Hematopoietic multipotent progenitor cell treated with erythropoietin and hydrocortisone succinate and interleukin-3 and kit ligand, for 4 days (in vitro differentiated cells): ENCODE measurements around the gene EPHX1.
A peak's percentile ranks its signal among the peaks of the same experiment; 100 is the strongest.
"Not testable (repeated sequence)": the region's sequence is repeated elsewhere in the genome, so short reads cannot be mapped to it uniquely, and the experiment has no call there.

Experiments used
- DNase-seq: peaks from one replicate; pipeline ENCODE4 v3.0.0-alpha.2; 2015

EPHX1 gene

GRCh38 chr1:225809842-225810578, at the start of gene EPHX1:
EPHX1 (plus strand) TSS chr1:225810124; CDS start chr1:225828730, 18,606 bp downstream.
- peak; percentile 93 for DNase-seq

GRCh38 chr1:225760531-225760930, 49.4 kb upstream of the EPHX1 start:
- no peak for DNase-seq

DNA sequence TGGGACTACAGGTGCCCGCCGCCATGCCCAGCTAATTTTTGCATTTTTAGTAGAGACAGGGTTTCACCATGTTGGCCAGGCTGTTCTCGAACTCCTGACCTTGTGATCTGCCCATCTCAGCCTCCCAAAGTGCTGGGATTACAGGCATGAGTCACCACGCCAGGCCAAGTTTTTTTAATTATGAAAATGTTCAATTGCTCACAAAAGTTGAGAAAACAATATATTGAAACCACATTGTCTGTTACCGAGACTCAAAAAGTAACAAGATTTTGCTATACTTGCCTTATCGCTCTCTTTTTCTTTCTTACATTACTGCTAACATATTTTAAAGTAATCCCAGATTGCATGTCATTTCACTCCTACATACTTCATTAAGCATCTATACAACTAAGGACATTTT, 48.5 kb upstream of the EPHX1 start:
- DNase-seq = not testable (repeated sequence)

GRCh38 chr1:225762002-225762441, 47.9 kb upstream of the EPHX1 start:
- DNase-seq = no peak

- no peak for DNase-seq
Observed at GRCh38 chr1:225762444-225762843, 47.5 kb upstream of the EPHX1 start.

GRCh38 chr1:225763716-225764548, 46.0 kb upstream of the EPHX1 start:
- DNase-seq = no peak

DNA sequence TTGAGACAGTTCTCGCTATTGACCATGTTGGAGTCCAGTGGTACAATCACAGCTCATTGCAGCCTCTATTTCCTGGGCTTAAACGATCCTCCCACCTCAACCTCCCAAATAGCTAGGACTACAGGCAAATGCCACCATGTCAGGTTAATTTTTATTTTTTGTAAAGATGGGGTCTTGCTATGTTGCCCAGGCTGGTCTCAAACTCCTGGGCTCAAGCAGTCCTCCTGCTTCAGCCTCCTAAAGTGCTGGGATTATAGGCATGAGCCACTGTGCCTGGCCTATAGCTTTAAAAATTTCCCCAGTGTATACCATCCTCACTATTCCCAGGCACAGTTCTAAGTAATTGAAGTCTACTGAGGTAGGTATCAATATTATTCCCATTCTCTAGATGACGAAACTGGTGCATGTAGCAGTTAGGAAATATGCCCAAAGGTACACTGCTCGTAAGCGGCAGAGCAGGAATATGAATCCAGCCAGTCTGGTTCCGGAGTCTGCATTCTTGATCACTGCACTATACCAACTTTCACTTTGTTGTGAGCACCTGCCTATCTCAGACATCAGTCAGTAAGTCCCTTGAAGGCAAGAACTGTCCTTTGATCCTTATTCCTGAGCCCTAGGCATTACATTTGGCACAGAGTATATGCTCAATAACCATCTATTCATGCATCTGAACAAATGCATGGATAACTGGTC, 43.8 kb upstream of the EPHX1 start:
- no peak for DNase-seq

DNA sequence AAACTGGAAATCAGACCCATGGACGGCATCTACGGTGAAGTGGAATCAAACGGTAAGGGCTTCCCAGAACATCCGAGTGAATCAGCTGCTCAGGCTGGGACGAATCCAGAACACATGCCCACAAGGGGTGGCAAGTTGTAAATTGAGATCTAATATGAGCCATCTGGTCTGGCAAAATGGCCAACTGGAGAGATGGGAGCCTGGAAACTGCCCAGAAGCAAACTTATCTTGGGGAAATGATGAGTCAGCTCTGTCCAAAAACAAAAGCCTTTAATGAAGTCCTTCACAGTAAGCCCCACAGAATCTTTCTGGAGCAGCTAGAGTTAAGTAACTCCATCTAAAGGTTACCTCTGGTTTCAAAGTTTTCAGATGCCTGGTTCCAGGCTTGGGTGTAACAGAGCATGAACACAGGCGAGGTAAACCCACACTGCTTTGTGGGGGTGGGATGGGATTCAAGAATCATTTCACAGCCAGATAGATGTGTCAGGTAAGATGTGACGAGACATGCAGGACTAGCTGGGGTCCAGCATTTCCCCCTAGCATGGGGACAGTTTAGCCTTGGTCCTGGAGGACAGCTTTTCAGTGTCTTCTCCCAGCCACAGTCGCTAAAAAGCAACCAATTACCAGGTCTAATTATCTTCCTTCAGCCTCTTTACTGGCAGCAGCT, 42.8 kb upstream of the EPHX1 start:
- peak; percentile 41 for DNase-seq

- DNase-seq = no peak
Observed at GRCh38 chr1:225767634-225768540, 42.0 kb upstream of the EPHX1 start.

- no peak for DNase-seq
Observed at GRCh38 chr1:225768662-225769426, 41.1 kb upstream of the EPHX1 start.

- DNase-seq = no peak
Observed at GRCh38 chr1:225769687-225770086, 40.2 kb upstream of the EPHX1 start.

- no peak for DNase-seq
Observed at GRCh38 chr1:225770561-225771248, 39.2 kb upstream of the EPHX1 start.

DNA sequence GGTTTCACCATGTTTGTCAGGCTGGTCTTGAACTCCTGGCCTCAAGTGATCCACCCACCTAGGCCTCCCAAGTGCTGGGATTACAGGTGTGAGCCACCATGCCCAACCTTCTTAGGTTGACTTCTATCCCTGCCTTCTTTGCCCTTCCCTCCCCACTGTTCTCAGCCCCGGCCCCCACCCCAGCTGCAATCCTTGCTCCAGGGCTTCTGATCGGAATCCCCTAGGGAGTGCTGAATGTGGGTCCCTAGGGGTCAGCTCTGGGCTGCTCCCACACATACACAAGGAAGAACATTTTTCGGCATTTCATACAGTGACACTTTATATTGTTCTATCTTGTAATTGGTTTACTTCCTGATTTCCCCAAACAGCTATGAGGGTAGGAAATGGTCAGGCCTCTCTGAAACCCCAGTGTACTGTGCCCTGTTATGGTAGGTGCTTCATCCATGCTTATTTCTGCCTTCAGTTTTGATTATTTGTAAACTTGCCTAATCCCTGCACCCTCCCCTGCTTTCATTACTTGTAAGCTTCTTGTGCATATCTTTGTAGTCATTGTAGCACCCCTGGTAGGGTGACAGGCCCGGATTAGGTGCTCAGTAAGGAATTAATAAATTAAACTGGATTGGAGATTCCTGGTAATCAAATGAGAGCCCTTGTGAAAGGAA, 38.1 kb upstream of the EPHX1 start:
- no peak for DNase-seq

- DNase-seq = peak; percentile 92
Observed at GRCh38 chr1:225772323-225772768, 37.6 kb upstream of the EPHX1 start.

DNA sequence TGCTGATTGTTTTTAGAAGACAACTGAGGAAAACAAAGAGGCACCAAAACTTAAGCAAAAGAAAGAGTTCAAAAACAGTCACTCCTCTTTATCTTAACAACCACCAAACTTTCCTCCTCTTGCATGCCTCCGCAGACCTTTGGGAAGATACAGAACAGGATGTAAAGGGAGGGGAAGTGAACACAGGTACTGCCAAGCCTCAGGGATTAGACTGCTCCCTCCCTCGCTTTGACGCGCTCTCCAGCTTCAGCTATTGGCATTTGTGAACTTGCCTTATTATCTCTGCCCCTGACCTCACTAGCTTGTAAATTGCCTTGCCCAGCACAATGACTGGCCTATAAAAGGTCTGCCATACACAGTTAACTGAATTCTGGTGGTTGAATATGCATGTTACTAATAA, 37.1 kb upstream of the EPHX1 start:
- no peak for DNase-seq

DNA sequence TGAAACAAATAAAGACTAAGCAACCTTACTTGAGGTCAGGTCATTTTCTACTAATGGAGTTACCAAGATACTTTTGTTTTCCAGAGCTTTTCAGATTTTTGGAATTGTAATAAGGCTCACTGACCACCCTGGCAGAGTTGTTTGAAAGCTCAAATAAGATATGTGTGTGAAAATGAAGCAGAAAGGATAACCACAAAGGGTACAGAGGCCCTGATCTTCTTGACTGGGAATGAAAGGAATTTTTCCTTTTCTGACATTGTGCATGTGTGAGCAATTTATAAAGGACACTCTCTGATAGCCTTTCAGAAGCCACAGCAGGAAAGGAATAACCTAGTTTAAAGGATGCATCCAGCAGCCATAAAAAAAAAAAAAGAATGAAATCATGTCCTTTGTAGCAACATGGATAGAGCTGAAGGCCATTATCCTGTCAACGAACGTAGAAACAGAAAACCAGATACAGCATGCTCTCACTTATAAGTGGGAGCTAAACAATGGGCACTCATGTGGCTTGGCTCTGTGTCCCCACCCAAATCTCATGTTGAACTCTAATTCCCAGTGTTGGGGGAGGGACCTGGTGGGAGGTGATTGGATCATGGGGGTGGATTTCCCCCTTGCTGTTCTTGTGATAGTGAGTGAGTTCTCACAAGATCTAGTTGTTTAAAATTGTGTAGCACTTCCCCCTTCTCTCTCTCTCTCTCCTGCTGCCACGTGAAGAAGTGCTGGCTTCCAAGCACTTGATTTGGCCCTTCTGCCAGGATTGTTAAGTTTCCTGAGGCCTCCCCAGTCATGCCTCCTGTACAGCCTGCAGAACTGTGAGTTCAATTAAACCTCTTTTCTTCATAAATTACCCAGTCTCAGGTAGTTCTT, 35.4 kb upstream of the EPHX1 start:
- no peak for DNase-seq

GRCh38 chr1:225776294-225776693, 33.6 kb upstream of the EPHX1 start:
- no peak for DNase-seq

DNA sequence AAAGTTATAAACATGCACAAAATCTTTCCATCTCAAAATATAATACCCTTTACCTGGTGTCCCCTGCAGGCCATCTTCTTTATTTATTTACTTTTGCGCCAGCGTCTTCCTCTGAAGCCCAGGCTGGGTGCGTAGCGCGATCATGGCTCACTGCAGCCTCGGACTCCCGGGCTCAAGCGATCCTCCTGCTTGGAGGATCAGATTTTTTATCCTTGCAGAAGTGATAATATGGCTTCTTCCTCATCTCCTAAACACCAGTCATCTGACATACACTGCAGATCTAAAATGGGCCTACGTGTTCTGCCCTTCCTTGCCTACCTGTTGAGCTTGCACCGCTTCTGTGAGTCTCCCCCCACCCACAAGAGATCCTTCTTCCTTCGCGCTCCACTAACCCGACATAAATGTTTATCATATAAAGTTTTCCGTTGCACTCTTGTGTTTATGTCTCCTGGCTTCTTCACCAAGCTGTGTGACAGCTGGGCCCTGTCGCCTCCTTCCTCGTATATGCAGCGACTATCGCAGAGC, 32.8 kb upstream of the EPHX1 start:
- no peak for DNase-seq
